GM23338 (cell line): ENCODE data around the gene DHRS3. TPM values are rescaled to one million over a fixed set of nuclear protein-coding genes. Genes with fewer than 3 reads are reported as not detected.

ENCODE experiments used
- ATAC-seq: fragments of 200-7000 bp; cut with Tn5 transposase; 3 replicates; pipeline ENCODE4 v1.9.1; 2020
- DNase-seq: peaks from one replicate; pipeline ENCODE4 v3.0.0-alpha.2; 2015; ENCODE audit warnings: low spot score
- H2AFZ ChIP-seq: fragments of 200-600 bp; sonication (generic); 2 replicates; pipeline ENCODE4 v1.8.0; 2016; ENCODE audit warnings: antibody characterized with exemption, mild to moderate bottlenecking, moderate library complexity
- H3F3A ChIP-seq: fragments of 200-600 bp; sonication (generic); replicated peaks from 2 replicates; pipeline ENCODE4 v1.8.0; 2017; ENCODE audit warnings: antibody characterized with exemption, mixed run types, low read depth
- H3K27ac ChIP-seq: fragments of 200-600 bp; sonication (generic); 2 replicates; pipeline ENCODE4 v1.6.1; 2016; ENCODE audit warnings: low read depth
- H3K27me3 ChIP-seq: fragments of 200-600 bp; sonication (generic); 2 replicates; pipeline ENCODE4 v1.8.0; 2016; ENCODE audit warnings: mild to moderate bottlenecking, mixed run types, moderate library complexity; ENCODE audit not compliant: insufficient read depth
- H3K36me3 ChIP-seq: fragments of 200-600 bp; sonication (generic); 2 replicates; pipeline ENCODE4 v1.8.0; 2016; ENCODE audit warnings: mild to moderate bottlenecking; ENCODE audit not compliant: insufficient read depth
- H3K4me1 ChIP-seq: fragments of 200-600 bp; sonication (generic); 2 replicates; pipeline ENCODE4 v1.8.0; 2016; ENCODE audit warnings: mild to moderate bottlenecking, moderate library complexity; ENCODE audit not compliant: insufficient read depth
- H3K4me2 ChIP-seq: fragments of 200-600 bp; sonication (generic); 2 replicates; pipeline ENCODE4 v1.7.1; 2017; ENCODE audit warnings: mixed run types
- H3K4me3 ChIP-seq: fragments of 200-600 bp; sonication (generic); 2 replicates; pipeline ENCODE4 v1.6.1; 2016; ENCODE audit warnings: mixed run types
- H3K79me2 ChIP-seq: fragments of 200-600 bp; sonication (generic); replicated peaks from 2 replicates; pipeline ENCODE4 v1.8.0; 2017; ENCODE audit warnings: mild to moderate bottlenecking; ENCODE audit not compliant: insufficient read depth
- H3K9me2 ChIP-seq: fragments of 200-600 bp; sonication (generic); 2 replicates; pipeline ENCODE4 v1.8.0; 2017; ENCODE audit not compliant: insufficient read depth
- H4K20me1 ChIP-seq: fragments of 200-600 bp; sonication (generic); replicated peaks from 2 replicates; pipeline ENCODE4 v1.8.0; 2017; ENCODE audit warnings: mild to moderate bottlenecking; ENCODE audit not compliant: insufficient read depth
- H3K27ac Mint-ChIP-seq: 2 replicates; pipeline ENCODE4 v1.8.0; 2020; ENCODE audit warnings: inconsistent platforms, mild to moderate bottlenecking, moderate library complexity, mixed read lengths
- H3K27me3 Mint-ChIP-seq: 3 replicates; pipeline ENCODE4 v1.8.0; 2022; ENCODE audit warnings: low read depth, mild to moderate bottlenecking, moderate library complexity, mixed read lengths, inconsistent platforms; ENCODE audit not compliant: insufficient read depth, poor library complexity
- H3K36me3 Mint-ChIP-seq: 3 replicates; pipeline ENCODE4 v1.8.0; 2021; ENCODE audit warnings: low read depth, mild to moderate bottlenecking, inconsistent platforms, moderate library complexity, mixed read lengths
- H3K4me1 Mint-ChIP-seq: 3 replicates; pipeline ENCODE4 v1.8.0; 2020; ENCODE audit warnings: mild to moderate bottlenecking, inconsistent platforms, mixed read lengths
- H3K4me3 Mint-ChIP-seq: 3 replicates; pipeline ENCODE4 v1.8.0; 2021; ENCODE audit warnings: moderate library complexity, mild to moderate bottlenecking, inconsistent platforms, mixed read lengths
- H3K9me3 Mint-ChIP-seq: 3 replicates; pipeline ENCODE4 v1.8.0; 2020; ENCODE audit warnings: moderate library complexity, mild to moderate bottlenecking, inconsistent platforms, mixed read lengths
- EZH2 ChIP-seq: fragments of 200-600 bp; sonication (generic); IDR thresholded peaks from one replicate; pipeline ENCODE4 v1.8.0; 2017; ENCODE audit warnings: antibody characterized with exemption, mild to moderate bottlenecking, low read depth; ENCODE audit not compliant: unreplicated experiment
- EZH2phosphoT487 ChIP-seq: fragments of 200-600 bp; sonication (generic); IDR thresholded peaks from one replicate; pipeline ENCODE4 v1.8.1; 2018; ENCODE audit warnings: antibody characterized with exemption; ENCODE audit not compliant: unreplicated experiment
- JUNB ChIP-seq: IDR thresholded peaks from one replicate; pipeline ENCODE4 v1.6.1; 2016; ENCODE audit warnings: antibody characterized with exemption; ENCODE audit not compliant: unreplicated experiment
- STAT1 ChIP-seq: IDR thresholded peaks from one replicate; pipeline ENCODE4 v1.6.1; 2016; ENCODE audit warnings: antibody characterized with exemption; ENCODE audit not compliant: unreplicated experiment
- ZNF114 ChIP-seq: fragments of 250-450 bp; sonication (Bioruptor Pico); IDR thresholded peaks from 2 replicates; pipeline ENCODE4 v1.5.0; 2020; ENCODE audit warnings: mild to moderate bottlenecking, moderate library complexity
- ZNF331 ChIP-seq: fragments of 250-450 bp; sonication (Bioruptor Pico); IDR thresholded peaks from 2 replicates; pipeline ENCODE4 v1.5.0; 2020; ENCODE audit warnings: low read depth, mild to moderate bottlenecking, moderate library complexity
- polyA plus RNA-seq: library from polyadenylated mRNA; unstranded; fragments of >200 nt; fragmentation: Nextera tagmentation; extraction: Ambion mirVana; gene quantifications from 2 replicates; pipeline ENCODE4 v1.2.1, GENCODE V29; 2016
- total RNA-seq: library from RNA; depleted of rRNA; stranded (reverse); fragments of >200 nt; shearing (Covaris generic); gene quantifications from 2 replicates; pipeline ENCODE4 v1.2.3, GENCODE V29; 2014
- TF ChIP-seq, protein P1 (sequence below), 2 experiments: fragments of 200-600 bp in 1 of 2; sonication (generic) in 1 of 2; conservative IDR thresholded peaks; 2 replicates each; pipeline versions ENCODE4 v1.5.1 to v1.6.1; 2016 to 2017; ENCODE audit warnings: antibody characterized with exemption in 2 of 2, low read depth in 2 of 2, mild to moderate bottlenecking in 2 of 2, moderate library complexity in 1 of 2

The DHRS3 gene
- total and polyA plus RNA-seq, 2 experiments from 2014 or later = 21.0 to 26.0 TPM

DNA sequence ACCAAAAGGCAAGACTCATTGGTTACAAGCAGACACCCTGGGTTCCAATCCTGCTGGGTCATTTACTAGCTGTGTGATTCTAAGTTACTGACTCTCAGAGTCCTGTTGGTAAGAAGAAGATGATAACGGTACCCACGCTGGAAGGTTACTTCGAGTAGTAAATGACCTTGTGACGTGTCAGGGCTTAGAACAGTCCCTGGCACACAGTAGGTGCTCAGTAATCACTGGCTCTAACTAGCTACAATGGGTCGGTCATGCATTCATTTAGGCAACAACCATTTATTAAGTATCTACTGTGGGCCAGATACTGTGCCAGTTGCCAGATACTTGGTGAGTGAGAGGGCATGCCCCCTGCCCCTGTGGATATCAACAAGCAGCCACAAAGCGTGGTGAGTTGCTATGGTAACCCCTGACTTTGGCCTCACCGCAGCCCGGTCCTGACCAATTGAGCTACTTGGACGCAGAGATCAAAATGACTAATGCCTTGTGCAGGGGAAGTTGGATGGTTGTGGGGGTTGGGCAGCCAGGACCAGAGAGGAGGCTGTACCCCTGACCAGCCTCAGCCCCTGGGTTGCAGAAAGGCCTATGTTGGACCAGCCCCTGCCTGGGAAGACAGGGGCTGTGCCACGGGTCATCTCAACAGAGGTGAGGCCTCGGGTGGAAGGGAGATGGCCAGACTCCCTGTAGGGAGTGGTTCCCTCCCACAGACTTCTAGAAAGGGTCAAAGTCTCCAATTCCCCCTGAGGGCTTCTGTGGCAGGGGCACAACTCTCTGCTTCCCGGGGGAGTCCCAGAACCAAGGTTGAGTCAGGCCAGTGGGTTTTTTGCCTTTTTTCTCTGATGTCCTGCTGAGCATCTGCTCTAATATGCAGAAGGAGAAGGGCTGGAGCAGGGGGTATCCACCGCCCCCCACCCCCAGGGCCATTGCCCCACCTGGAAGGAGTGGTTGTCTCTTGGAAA lies 16.0 kb downstream of the DHRS3 start:
- Histone ChIP-seq H3K36me3 (no peaks in the 10 kb centered on the region), H3K79me2 (peaks cover 52% of the 10 kb centered on the region), H3F3A (0 out of 2 replicates have a peak, but pooled peaks cover 4% of the 10 kb centered on the region), H4K20me1 (peaks cover 10% of the 10 kb centered on the region; the same call in 1 of the 2 replicates), H3K27me3 (no peaks in the 10 kb centered on the region), H2AFZ (no peak overlapping the region), H3K4me2 (peak overlapping the region; percentile 48; the same call in 1 of the 2 replicates), H3K4me3 (no peak overlapping the region), H3K4me1 (peaks cover 42% of the 10 kb centered on the region), H3K9me2 (no peaks in the 10 kb centered on the region), H3K27ac (no peak overlapping the region)
- TF ChIP-seq ZNF114 (CRISPR knock-in tag) = no peak
- Mint-ChIP-seq H3K27me3 (peaks cover 11% of the 10 kb centered on the region), H3K4me3 (no peak overlapping the region), H3K36me3 (peaks cover 11% of the 10 kb centered on the region), H3K4me1 (peaks cover 47% of the 10 kb centered on the region), H3K9me3 (no peaks in the 10 kb centered on the region), H3K27ac (no peak overlapping the region; the same call in 1 of the 2 replicates)
- DNase-seq (peak; percentile 64), ATAC-seq (peak; percentile 43)

DNA sequence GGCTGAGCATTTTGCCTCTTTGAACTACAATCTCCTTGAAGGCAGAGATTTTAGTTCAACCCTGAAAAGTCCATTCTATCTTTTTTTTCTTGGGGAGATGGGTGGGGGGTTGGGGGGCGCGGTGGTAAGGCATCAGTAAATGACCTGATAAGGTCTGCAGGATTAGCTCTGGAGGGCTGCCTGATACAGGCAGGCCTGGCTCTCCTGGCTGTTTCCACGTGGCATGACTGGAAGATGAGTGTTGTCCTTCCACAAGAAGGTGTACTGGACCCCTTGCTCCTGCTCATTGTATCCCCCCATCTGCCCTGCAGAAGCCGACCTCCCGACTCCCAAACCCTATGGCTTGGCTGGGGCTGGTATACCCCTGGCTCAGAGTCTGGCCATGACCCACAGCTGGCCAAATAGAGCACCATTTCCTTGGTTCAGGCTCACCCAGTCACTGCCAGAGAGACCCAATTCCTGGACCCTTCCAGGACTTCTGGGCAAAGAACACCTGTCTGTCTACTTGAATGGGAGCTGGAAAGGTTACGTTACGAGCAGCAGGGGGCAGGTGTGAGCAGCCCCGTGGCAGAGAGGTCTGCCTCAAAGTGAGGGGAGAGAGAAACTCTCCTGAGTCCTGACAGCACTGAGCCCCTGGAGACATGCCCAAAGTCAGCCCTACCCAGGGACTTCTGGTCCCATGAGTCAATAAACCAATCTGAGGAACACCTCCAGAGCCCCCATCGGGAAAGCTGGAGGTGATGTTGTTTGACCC lies 17.0 kb downstream of the DHRS3 start:
- Mint-ChIP-seq H3K27me3 (peaks cover 16% of the 10 kb centered on the region), H3K4me3 (no peak overlapping the region; the same call in 2 of the 3 replicates), H3K4me1 (peaks cover 49% of the 10 kb centered on the region), H3K27ac (no peak overlapping the region), H3K36me3 (peaks cover 4% of the 10 kb centered on the region), H3K9me3 (no peaks in the 10 kb centered on the region)
- ATAC-seq (peak; percentile 75), DNase-seq (peak; percentile 81)
- H3K27me3 ChIP-seq = 0 out of 2 replicates have a peak, but pooled peaks cover 3% of the 10 kb centered on the region
- no peak overlapping the region for H3K27ac ChIP-seq
- no peak overlapping the region for H3K4me3 ChIP-seq
- H2AFZ ChIP-seq = no peak overlapping the region
- peaks cover 46% of the 10 kb centered on the region for H3K79me2 ChIP-seq
- H4K20me1 ChIP-seq = peaks cover 10% of the 10 kb centered on the region; the same call in 1 of the 2 replicates
- H3F3A ChIP-seq = 0 out of 2 replicates have a peak, but pooled peaks cover 10% of the 10 kb centered on the region
- peaks cover 50% of the 10 kb centered on the region for H3K4me1 ChIP-seq
- peak overlapping the region; percentile 40; the same call in 1 of the 2 replicates for H3K4me2 ChIP-seq
- no peaks in the 10 kb centered on the region for H3K36me3 ChIP-seq
- H3K9me2 ChIP-seq = no peaks in the 10 kb centered on the region
- no peak for TF ChIP-seq EZH2
- TF ChIP-seq, protein P1, sequence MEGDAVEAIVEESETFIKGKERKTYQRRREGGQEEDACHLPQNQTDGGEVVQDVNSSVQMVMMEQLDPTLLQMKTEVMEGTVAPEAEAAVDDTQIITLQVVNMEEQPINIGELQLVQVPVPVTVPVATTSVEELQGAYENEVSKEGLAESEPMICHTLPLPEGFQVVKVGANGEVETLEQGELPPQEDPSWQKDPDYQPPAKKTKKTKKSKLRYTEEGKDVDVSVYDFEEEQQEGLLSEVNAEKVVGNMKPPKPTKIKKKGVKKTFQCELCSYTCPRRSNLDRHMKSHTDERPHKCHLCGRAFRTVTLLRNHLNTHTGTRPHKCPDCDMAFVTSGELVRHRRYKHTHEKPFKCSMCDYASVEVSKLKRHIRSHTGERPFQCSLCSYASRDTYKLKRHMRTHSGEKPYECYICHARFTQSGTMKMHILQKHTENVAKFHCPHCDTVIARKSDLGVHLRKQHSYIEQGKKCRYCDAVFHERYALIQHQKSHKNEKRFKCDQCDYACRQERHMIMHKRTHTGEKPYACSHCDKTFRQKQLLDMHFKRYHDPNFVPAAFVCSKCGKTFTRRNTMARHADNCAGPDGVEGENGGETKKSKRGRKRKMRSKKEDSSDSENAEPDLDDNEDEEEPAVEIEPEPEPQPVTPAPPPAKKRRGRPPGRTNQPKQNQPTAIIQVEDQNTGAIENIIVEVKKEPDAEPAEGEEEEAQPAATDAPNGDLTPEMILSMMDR (conservative IDR thresholded peaks at IDR 0.05; ENCODE audit: low read depth in 2 of 2) = peak; percentile 68 to 84

DNA sequence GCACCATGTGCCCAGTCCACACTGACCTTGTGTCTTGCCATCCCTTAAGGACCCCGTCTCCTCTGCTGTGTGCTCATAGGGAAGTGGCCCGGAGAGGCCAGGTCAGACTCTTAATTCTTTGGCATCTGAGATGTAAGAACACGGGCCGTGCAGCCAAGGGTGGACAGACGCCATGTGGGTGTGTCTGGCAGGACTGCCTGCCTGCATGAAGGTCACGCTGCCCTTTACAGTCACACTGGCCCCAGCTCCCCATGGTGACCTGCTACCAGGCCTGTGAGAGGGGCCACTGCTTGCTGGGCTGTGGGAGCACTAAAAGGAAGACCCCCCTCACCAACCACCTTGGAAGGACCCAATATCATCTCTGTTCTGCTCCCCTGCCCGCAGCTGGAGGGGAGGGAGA lies 17.7 kb downstream of the DHRS3 start:
- no peak overlapping the region for H3K27ac ChIP-seq
- no peak overlapping the region for H3K4me2 ChIP-seq
- peaks cover 16% of the 10 kb centered on the region for H3K27me3 Mint-ChIP-seq
- H3K36me3 ChIP-seq = no peaks in the 10 kb centered on the region
- H3F3A ChIP-seq = 0 out of 2 replicates have a peak, but pooled peaks cover 11% of the 10 kb centered on the region
- H3K27ac Mint-ChIP-seq = no peak overlapping the region
- H3K4me1 Mint-ChIP-seq = peaks cover 49% of the 10 kb centered on the region
- no peaks in the 10 kb centered on the region; the same call in 2 of the 3 replicates for H3K36me3 Mint-ChIP-seq
- no peak overlapping the region for H2AFZ ChIP-seq
- no peak for DNase-seq
- peaks cover 43% of the 10 kb centered on the region for H3K79me2 ChIP-seq
- no peak overlapping the region for H3K4me3 Mint-ChIP-seq
- H3K9me3 Mint-ChIP-seq = no peaks in the 10 kb centered on the region
- H3K4me3 ChIP-seq = no peak overlapping the region
- no peak for ATAC-seq
- peaks cover 51% of the 10 kb centered on the region for H3K4me1 ChIP-seq
- no peaks in the 10 kb centered on the region for H3K9me2 ChIP-seq
- H3K27me3 ChIP-seq = 0 out of 2 replicates have a peak, but pooled peaks cover 3% of the 10 kb centered on the region
- peaks cover 10% of the 10 kb centered on the region; the same call in 1 of the 2 replicates for H4K20me1 ChIP-seq
- TF ChIP-seq EZH2phosphoT487 (no peak), ZNF114 (CRISPR knock-in tag) (no peak), JUNB (no peak), EZH2 (no peak), STAT1 (no peak), ZNF331 (no peak)
